ENCODE results near the gene CEP20. TPM values are rescaled to one million over a fixed set of nuclear protein-coding genes. Genes with fewer than 3 reads are reported as not detected.
"Not testable (repeated sequence)": the region's sequence is repeated elsewhere in the genome, so short reads cannot be mapped to it uniquely, and the experiment has no call there.

CEP20 gene
- total RNA-seq, 8 experiments from 2014 or later = 20.6 to 47.5 (median 28.5) TPM

GRCh38 chr16:15854061-15854460 is 34.3 kb downstream of the CEP20 start:
- ATAC-seq (replicated peaks in 6 of 8) = no peak
- no peak overlapping the region for H3K4me3 ChIP-seq
- WGBS, 10 experiments = 13 to 100% (median 53%) methylated on average over 1 to 3 of the region's 3 CpGs; no CpG with 5 or more reads in 6 of the 10 experiments
- H3K4me1 ChIP-seq (replicated peaks in 1 of 2) = no peaks in the 10 kb centered on the region
- in situ Hi-C loops (cut with MboI; ENCODE audit: low pct_unique_long_range_greater_than_20kb in 2 of 9, low sequenced_read_pairs in 9 of 9, unreplicated experiment in 9 of 9) = loop anchor here in 2 of 9 experiments (25.0 kb wide), 1 partner anchor 283 kb away; no protein-coding TSS in a partner anchor
- H3K27ac ChIP-seq = no peak overlapping the region

DNA sequence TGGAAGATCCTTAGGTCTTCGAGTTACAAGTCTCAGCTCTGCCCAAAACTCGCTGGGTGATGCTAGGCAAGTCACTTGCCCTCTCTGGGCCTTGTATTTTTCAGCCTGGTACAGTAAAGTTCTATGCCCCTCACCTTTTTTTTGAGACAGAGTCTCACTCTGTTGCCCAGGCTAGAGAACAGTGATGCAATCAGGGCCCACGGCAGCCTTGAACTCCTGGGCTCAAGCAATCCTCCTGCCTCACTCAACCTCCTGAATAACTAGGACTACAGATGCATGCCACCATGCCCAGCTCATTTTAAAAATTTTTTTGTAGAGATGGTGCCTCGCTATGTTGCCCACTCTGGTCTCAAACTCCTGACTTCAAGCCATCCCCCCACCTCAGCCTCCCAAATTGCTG is 35.4 kb downstream of the CEP20 start:
- H3K4me1 ChIP-seq (replicated peaks in 1 of 2) = no peaks in the 10 kb centered on the region
- ATAC-seq (replicated peaks in 6 of 8) = no peak
- H3K4me3 ChIP-seq = no peak overlapping the region
- 17 to 82% (median 76%) methylated on average over 2 to 4 of the region's 4 CpGs; no CpG with 5 or more reads in 4 of the 10 experiments for WGBS, 10 experiments
- H3K27ac ChIP-seq = no peak overlapping the region
- in situ Hi-C loops (cut with MboI; ENCODE audit: low pct_unique_long_range_greater_than_20kb in 2 of 9, low sequenced_read_pairs in 9 of 9, unreplicated experiment in 9 of 9) = loop anchor here in 2 of 9 experiments (25.0 kb wide), 1 partner anchor 284 kb away; no protein-coding TSS in a partner anchor

- not testable (repeated sequence) for ATAC-seq (replicated peaks in 6 of 8); H3K4me1 ChIP-seq (replicated peaks in 1 of 2); H3K4me3 ChIP-seq; H3K27ac ChIP-seq
- WGBS, 10 experiments = 60 to 100% (median 74%) methylated on average over 1 to 6 of the region's 6 CpGs; no CpG with 5 or more reads in 3 of the 10 experiments
- in situ Hi-C loops (cut with MboI; ENCODE audit: low pct_unique_long_range_greater_than_20kb in 2 of 9, low sequenced_read_pairs in 9 of 9, unreplicated experiment in 9 of 9) = loop anchor here in 2 of 9 experiments (25.0 kb wide), 1 partner anchor 287 kb away; no protein-coding TSS in a partner anchor
Measured at GRCh38 chr16:15850555-15850954, 37.8 kb downstream of the CEP20 start.

DNA sequence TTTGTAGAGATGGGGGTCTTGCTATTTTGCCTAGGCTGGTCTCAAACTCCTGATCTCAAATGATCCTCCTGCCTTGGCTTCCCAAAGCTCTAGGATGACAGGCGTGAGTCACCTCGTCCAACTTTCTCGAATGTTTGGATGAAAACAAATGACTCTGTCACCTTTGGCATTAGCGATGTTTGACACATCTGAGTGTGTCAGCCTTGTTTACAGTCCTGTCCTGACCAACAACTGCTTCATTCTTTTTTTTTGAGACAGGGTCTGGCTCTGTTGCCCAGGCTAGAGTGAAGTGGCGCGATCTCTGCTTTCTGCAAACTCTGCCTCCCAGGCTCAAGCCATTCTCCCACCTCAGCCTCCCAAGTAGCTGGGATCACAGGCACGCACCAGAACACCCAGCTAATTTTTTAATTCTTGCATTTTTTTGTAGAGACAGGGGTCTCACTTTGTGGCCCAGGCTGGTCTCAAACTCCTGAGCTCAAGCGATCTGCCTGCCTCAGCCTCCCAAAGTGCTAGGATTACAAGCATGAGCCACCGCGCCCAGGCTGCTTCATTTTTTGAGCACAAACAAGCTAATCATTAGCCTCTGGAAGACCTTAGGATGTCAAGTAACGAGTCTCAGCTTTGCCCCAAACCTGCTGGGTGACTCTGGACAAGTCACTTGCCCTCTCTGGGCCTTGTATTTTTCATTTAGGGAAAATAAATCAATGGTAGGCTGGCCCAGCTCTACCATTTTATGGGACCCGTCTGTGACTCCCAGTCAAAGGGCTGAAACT is 39.0 kb downstream of the CEP20 start:
- in situ Hi-C loops (cut with MboI; ENCODE audit: low pct_unique_long_range_greater_than_20kb in 2 of 9, low sequenced_read_pairs in 9 of 9, unreplicated experiment in 9 of 9) = loop anchor here in 1 of 9 experiments (10.0 kb wide), 1 partner anchor 65 kb away; no protein-coding TSS in a partner anchor
- 52 to 100% (median 83%) methylated on average over 1 to 11 of the region's 12 CpGs; no CpG with 5 or more reads in 2 of the 10 experiments for WGBS, 10 experiments
- H3K4me1 ChIP-seq (replicated peaks in 1 of 2) = no peaks in the 10 kb centered on the region
- ATAC-seq (replicated peaks in 6 of 8) = no peak
- no peak overlapping the region for H3K27ac ChIP-seq
- H3K4me3 ChIP-seq = no peak overlapping the region

DNA sequence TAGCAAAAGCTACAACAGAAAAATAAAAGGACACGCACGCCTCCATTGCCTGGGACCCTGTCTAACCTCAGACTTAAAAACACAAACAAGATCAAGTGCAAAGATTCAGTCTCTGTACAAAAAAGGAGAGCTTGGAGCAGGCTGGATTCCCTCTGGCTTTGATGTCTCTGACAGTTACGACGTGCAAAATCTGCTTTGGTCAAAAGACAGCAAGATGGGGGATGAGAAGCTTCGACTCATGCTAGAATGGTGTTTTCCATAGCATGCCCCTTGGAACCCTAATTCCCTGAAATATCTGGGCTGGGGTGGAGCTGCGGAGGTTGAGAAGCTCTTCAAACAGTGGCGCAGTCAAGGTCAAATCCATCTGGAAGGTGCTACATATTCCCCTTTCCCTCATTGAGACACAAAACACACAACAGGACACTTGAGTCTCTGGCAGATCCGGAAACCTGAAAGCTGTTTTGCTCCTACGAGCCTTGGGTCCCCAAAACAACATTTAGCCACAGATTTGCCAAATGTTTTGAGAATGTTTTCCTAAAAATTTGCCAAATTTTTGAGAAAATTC is 40.7 kb downstream of the CEP20 start:
- Histone ChIP-seq H3K27ac (no peak overlapping the region), H3K4me3 (no peak overlapping the region), H3K4me1 (replicated peaks in 1 of 2) (no peaks in the 10 kb centered on the region)
- WGBS, 10 experiments = 12 to 91% (median 69%) methylated on average over 1 to 9 of the region's 9 CpGs; no CpG with 5 or more reads in 1 of the 10 experiments
- no peak for ATAC-seq (replicated peaks in 6 of 8)
- in situ Hi-C loops (cut with MboI; ENCODE audit: low pct_unique_long_range_greater_than_20kb in 2 of 9, low sequenced_read_pairs in 9 of 9, unreplicated experiment in 9 of 9) = loop anchor here in 1 of 9 experiments (10.0 kb wide), 1 partner anchor 63 kb away; no protein-coding TSS in a partner anchor

- no peaks in the 10 kb centered on the region for H3K4me1 ChIP-seq (replicated peaks in 1 of 2)
- H3K4me3 ChIP-seq = no peak overlapping the region
- no peak for ATAC-seq (replicated peaks in 6 of 8)
- in situ Hi-C loops (cut with MboI; ENCODE audit: low pct_unique_long_range_greater_than_20kb in 2 of 9, low sequenced_read_pairs in 9 of 9, unreplicated experiment in 9 of 9) = loop anchor here in 1 of 9 experiments (10.0 kb wide), 1 partner anchor 62 kb away; no protein-coding TSS in a partner anchor
- 23 to 100% (median 77%) methylated on average over 1 to 4 of the region's 4 CpGs; no CpG with 5 or more reads in 4 of the 10 experiments for WGBS, 10 experiments
- H3K27ac ChIP-seq = no peak overlapping the region
Measured at GRCh38 chr16:15846510-15846909, 41.9 kb downstream of the CEP20 start.

GRCh38 chr16:15843635-15844279 is 44.6 kb downstream of the CEP20 start:
- 20 to 91% (median 73%) methylated on average over 1 to 5 of the region's 10 CpGs; no CpG with 5 or more reads in 1 of the 10 experiments for WGBS, 10 experiments
- no peak for ATAC-seq (replicated peaks in 6 of 8)
- H3K4me3 ChIP-seq = no peak overlapping the region
- H3K4me1 ChIP-seq (replicated peaks in 1 of 2) = no peaks in the 10 kb centered on the region
- in situ Hi-C loops (cut with MboI; ENCODE audit: low pct_unique_long_range_greater_than_20kb in 2 of 9, low sequenced_read_pairs in 9 of 9, unreplicated experiment in 9 of 9) = loop anchor here in 1 of 9 experiments (10.0 kb wide), 1 partner anchor 59 kb away; no protein-coding TSS in a partner anchor
- H3K27ac ChIP-seq = no peak overlapping the region

GRCh38 chr16:15839204-15839603 is 49.2 kb downstream of the CEP20 start:
- 64 to 100% (median 90%) methylated on average over 2 to 6 of the region's 8 CpGs; no CpG with 5 or more reads in 5 of the 10 experiments for WGBS, 10 experiments
- ATAC-seq (replicated peaks in 6 of 8) = not testable (repeated sequence)

DNA sequence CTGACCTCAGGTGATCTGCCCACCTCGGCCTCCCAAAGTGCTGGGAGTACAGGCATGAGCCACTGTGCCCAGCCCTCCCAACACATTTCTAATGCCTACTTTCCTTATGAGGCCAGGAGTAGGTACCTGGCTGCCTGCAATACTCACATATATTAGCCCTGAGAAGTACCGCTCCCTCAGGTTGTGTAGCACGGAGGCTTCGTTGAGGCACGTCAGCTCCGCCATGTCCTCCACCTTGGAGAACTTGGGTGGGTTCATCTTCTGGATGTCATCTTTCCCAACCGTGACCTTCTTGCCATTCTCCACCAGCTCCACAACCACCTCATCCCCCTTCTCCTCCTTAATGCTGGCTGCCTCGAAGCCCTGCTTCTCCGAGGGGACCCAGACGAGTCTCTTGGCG is 50.6 kb downstream of the CEP20 start:
- in situ Hi-C loops (cut with MboI; ENCODE audit: low pct_unique_long_range_greater_than_20kb in 2 of 9, low sequenced_read_pairs in 9 of 9, unreplicated experiment in 9 of 9) = no loop called here
- 50 to 96% (median 74%) methylated on average over 1 to 4 of the region's 11 CpGs; no CpG with 5 or more reads in 5 of the 10 experiments for WGBS, 10 experiments
- Histone ChIP-seq H3K27ac (no peak overlapping the region), H3K4me1 (replicated peaks in 1 of 2) (no peaks in the 10 kb centered on the region), H3K4me3 (no peak overlapping the region)
- ATAC-seq (replicated peaks in 6 of 8) = no peak

More at GRCh38 chr16:15839204-15839603, 49.2 kb downstream of the CEP20 start:
- H3K27ac ChIP-seq; in situ Hi-C loops (cut with MboI; ENCODE audit: low pct_unique_long_range_greater_than_20kb in 2 of 9, low sequenced_read_pairs in 9 of 9, unreplicated experiment in 9 of 9); H3K4me1 ChIP-seq (replicated peaks in 1 of 2); H3K4me3 ChIP-seq: not testable (repeated sequence)

GRCh38 chr16:15836965-15837611 is 51.3 kb downstream of the CEP20 start:
- H3K27ac ChIP-seq = no peak overlapping the region
- 57 to 83% (median 75%) methylated on average over 1 to 9 of the region's 10 CpGs; no CpG with 5 or more reads in 2 of the 10 experiments for WGBS, 10 experiments
- H3K4me1 ChIP-seq (replicated peaks in 1 of 2) = no peaks in the 10 kb centered on the region
- H3K4me3 ChIP-seq = no peak overlapping the region
- in situ Hi-C loops (cut with MboI; ENCODE audit: low pct_unique_long_range_greater_than_20kb in 2 of 9, low sequenced_read_pairs in 9 of 9, unreplicated experiment in 9 of 9) = no loop called here
- ATAC-seq (replicated peaks in 6 of 8) = no peak

DNA sequence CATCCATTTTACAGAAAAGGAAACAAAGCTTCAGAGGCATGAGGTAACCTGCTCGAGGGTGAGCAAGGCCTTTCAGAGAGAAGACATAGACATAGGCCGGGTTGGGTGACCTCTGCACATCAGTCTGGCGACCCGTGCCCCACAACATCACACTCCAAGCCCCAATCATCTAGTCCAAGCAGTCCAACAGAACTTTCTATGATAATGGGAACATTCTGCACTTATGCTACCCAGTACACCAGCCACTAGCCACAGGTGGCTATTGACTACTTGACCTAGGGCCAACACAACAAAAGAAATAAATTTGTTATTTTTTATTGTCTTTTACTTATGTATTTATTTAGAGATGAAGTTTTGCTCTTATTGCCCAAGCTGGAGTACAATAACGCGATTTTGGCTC is 52.3 kb downstream of the CEP20 start:
- Histone ChIP-seq H3K4me3 (no peak overlapping the region), H3K4me1 (replicated peaks in 1 of 2) (no peaks in the 10 kb centered on the region), H3K27ac (no peak overlapping the region)
- in situ Hi-C loops (cut with MboI; ENCODE audit: low pct_unique_long_range_greater_than_20kb in 2 of 9, low sequenced_read_pairs in 9 of 9, unreplicated experiment in 9 of 9) = no loop called here
- 0 to 85% (median 76%) methylated on average over 1 to 6 of the region's 6 CpGs; no CpG with 5 or more reads in 3 of the 10 experiments for WGBS, 10 experiments
- ATAC-seq (replicated peaks in 6 of 8) = no peak

DNA sequence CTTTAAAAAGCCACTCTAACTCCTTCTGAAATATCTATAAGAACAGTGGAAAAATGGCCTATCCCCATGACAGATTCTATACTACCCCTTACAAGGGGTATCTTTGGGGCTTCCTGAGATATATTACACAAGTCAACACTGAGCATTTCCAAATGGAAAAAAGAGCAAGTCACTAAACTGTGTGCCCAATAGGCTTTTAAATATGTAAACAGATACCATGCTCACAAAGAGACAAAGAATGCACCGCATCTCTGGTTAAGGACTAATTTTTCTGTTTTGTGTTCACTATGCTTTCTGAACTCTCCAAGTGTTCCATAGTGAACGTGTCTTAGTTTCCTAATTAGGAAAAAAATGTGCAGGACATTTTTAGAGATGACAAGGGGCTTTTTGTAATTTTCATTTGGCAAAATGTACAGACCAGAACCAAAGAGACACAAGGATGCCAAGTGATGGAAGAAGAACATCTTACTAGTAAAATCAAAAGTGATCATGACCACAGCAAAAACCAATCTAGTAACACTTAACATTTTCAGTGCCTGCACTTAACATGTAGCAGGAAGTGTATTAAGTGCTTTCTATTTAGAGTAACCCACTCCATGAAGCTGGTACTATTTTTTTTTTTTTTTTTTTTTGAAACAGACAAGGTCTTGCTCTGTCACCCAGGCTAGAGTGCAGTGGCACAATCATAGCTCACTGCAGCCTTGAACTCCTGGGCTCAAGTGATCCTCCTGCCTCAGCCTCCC is 53.1 kb downstream of the CEP20 start:
- 0 to 86% (median 43%) methylated on average over 1 to 2 of the region's 2 CpGs; no CpG with 5 or more reads in 2 of the 10 experiments for WGBS, 10 experiments
- no peak for ATAC-seq (replicated peaks in 6 of 8)
- no peak overlapping the region for H3K4me3 ChIP-seq
- H3K4me1 ChIP-seq (replicated peaks in 1 of 2) = no peaks in the 10 kb centered on the region
- H3K27ac ChIP-seq = no peak overlapping the region
- in situ Hi-C loops (cut with MboI; ENCODE audit: low pct_unique_long_range_greater_than_20kb in 2 of 9, low sequenced_read_pairs in 9 of 9, unreplicated experiment in 9 of 9) = no loop called here
